Measurements from ENCODE around the gene PSME2.

The PSME2 gene

DNA sequence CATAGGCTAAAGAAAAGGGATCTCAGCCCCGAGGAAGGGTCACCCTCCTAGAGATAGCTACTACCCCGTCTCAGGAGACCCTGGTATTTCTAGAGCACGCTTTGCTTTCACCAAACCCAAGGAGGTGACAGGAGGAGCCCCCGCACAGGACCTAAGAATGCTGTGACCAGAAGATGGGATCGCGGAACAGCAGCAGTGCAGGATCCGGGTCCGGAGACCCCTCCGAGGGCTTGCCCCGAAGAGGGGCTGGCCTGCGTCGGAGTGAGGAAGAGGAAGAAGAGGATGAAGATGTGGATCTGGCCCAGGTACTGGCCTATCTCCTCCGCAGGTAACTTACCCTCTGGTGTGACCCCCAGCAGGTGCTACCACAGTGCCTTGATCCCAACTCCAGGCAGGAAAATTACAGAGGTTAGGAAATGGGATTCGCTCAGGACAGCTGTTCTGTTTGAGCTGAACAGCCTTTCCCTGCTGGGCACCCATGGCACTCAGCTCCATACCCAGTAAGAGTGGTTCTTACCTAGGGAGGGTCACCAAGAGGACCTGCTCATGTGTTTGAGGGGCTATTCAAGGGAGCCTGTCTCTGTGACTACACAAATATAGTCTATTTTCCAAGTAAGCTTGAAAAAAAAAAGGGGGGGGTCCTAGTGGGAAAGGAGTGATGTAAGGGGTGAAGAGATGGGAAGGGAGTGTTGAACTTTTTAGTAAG lies 30.8 kb downstream of the PSME2 start:
- H3K4me3 ChIP-seq (ENCODE audit: control insufficient read depth, low read depth, low read length), result peak overlapping the region; percentile 79
- TF ChIP-seq, protein P1, sequence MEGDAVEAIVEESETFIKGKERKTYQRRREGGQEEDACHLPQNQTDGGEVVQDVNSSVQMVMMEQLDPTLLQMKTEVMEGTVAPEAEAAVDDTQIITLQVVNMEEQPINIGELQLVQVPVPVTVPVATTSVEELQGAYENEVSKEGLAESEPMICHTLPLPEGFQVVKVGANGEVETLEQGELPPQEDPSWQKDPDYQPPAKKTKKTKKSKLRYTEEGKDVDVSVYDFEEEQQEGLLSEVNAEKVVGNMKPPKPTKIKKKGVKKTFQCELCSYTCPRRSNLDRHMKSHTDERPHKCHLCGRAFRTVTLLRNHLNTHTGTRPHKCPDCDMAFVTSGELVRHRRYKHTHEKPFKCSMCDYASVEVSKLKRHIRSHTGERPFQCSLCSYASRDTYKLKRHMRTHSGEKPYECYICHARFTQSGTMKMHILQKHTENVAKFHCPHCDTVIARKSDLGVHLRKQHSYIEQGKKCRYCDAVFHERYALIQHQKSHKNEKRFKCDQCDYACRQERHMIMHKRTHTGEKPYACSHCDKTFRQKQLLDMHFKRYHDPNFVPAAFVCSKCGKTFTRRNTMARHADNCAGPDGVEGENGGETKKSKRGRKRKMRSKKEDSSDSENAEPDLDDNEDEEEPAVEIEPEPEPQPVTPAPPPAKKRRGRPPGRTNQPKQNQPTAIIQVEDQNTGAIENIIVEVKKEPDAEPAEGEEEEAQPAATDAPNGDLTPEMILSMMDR (IDR thresholded peaks at IDR 0.05; ENCODE audit: control insufficient read depth, insufficient read depth, low read depth, low read length, missing control alignments), result no peak

DNA sequence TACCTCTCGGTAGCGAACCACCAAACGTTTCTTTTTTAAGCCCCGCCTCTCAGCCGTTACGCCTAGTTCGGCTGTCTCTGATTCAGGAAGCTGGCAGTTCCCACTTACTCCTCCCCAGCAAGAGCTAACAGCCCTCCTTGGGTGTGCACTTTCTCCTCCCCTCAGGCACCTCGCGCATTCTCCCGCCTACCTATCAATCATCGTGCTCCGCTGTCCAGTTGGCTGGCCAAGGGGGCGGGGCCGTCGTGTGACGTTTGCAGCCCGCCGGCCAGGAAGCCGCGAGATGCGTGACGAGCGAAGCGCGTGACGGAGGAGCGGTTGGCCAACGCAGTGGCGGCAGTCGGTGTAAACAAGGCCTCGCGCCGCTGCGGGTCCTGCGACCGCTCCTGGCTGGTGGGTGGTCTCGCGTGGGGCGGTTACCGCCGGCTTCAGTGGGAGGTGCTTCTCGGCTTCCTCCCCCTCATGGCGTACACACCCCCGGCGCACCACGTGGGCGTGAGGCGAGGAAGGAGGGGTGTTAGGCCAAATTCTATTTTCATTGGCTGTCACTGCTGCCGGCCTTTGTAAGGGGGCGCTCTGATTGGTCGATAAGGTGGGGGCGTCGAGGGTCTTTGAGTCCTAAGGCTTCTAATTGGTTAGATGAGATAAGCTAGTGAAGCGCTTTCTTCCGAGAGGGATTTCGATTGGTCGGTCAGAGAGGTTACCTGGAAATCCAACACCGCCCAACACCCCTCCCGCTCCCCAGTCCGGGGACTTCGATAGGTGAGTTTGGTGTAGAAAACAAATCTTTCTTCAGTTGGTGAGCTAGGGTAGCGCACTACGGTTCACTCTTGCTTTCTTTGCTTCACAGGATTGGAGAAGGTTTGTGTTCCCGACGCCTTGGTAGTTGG lies 31.6 kb downstream of the PSME2 start, which contains the start of the genes DCAF11 and NRL:
Gene DCAF11 (plus strand): TSS at position 246 of the 890 bp plus-strand sequence. CDS start 818 bp downstream, outside the sequence.
Gene NRL (minus strand): TSS at position 418 of the 890 bp plus-strand sequence. CDS start 32,101 bp downstream, outside the sequence.
- peak; percentile 99 for DNase-seq (ENCODE audit: low read depth)
- H3K4me3 ChIP-seq (ENCODE audit: control insufficient read depth, low read depth, low read length), result peak within 1 kb of the TSS; percentile 79
- TF ChIP-seq, protein P1 (IDR thresholded peaks at IDR 0.05; ENCODE audit: control insufficient read depth, insufficient read depth, low read depth, low read length, missing control alignments), result no peak

More for the DNA sequence above, 30.8 kb downstream of the PSME2 start:
- no peak for DNase-seq (ENCODE audit: low read depth)

DNA sequence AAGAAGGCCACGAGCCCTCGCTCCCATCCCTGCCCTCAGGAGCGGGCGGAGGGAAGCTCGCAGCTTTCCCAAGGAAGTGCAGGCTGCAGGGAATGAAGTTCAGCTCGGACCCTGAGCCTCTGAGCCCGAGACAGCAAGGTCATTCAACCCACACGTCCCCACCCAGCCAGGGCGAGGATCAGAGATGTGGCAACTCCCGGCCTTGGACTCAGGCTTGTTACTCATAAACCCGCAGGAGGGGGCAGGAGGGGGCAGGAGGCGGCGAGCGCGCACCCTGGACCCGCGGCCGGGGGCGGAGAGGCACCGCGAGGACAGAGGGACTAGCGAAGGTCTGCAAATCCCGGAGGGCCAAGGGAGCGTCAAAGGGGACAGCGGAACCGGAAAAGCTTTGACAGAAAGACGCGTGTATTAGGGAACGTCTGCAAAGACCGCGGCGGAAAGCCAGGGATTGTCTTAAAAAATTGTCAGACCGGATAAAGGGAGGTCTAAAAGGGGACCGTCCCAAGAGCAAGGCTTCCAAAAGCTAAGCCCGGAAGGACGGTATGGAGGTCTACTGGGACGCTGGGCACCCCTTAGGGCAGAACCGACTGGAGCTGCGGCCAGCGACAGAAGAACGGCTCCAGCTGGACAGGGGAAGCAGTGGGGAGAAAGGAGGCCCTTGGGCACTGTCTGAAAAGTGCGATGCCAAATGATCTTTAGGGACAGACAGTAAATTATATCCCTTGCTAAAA lies 32.4 kb downstream of the PSME2 start:
- H3K4me3 ChIP-seq (ENCODE audit: control insufficient read depth, low read depth, low read length), result peak overlapping the region; percentile 71
- TF ChIP-seq, protein P1 (IDR thresholded peaks at IDR 0.05; ENCODE audit: control insufficient read depth, insufficient read depth, low read depth, low read length, missing control alignments), result no peak
- peak; percentile 58 for DNase-seq (ENCODE audit: low read depth)

DNA sequence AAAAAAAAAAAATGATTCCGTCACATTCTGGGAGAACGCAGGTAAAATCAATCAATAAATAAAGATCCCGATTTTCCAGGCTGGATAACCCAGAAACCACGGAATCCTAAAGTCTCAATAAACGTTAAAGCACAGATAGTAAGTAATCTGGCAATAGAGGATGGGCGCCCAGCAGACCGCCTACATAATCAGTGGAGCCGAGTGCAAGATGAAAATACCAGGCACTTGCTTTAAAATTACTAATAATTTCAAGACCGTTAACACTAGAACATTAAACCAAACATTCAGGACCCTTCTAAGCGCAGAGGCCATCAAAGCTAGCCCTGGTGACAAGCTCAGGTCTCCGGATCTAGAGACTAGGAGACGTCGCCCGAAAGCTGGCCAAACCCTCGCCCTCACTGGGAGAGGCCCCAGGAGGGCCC lies 33.0 kb downstream of the PSME2 start:
- TF ChIP-seq, protein P1 (IDR thresholded peaks at IDR 0.05; ENCODE audit: control insufficient read depth, insufficient read depth, low read depth, low read length, missing control alignments), result no peak
- DNase-seq (ENCODE audit: low read depth), result no peak
- peak overlapping the region; percentile 71 for H3K4me3 ChIP-seq (ENCODE audit: control insufficient read depth, low read depth, low read length)

DNA sequence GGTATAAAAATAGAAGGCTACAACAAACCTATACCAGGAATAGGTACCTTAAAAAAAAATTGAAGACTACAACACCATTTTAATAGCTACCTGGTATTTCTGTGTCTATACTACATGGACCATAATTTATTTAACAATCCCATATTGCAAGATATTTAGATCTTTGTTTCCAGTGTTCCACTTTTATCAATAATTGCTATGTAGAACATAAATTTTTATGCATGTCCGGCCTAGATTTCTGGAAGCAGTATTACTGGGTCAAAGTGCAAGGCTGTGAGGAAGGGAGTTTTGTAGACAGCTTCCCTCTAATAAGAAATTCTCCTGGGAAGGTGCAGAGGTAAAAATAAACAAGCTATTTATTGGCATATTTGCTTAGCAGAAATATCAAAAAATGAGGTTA lies 35.9 kb downstream of the PSME2 start:
- no peak for DNase-seq (ENCODE audit: low read depth)
- no peak overlapping the region for H3K4me3 ChIP-seq (ENCODE audit: control insufficient read depth, low read depth, low read length)
- TF ChIP-seq, protein P1 (IDR thresholded peaks at IDR 0.05; ENCODE audit: control insufficient read depth, insufficient read depth, low read depth, low read length, missing control alignments), result no peak

DNA sequence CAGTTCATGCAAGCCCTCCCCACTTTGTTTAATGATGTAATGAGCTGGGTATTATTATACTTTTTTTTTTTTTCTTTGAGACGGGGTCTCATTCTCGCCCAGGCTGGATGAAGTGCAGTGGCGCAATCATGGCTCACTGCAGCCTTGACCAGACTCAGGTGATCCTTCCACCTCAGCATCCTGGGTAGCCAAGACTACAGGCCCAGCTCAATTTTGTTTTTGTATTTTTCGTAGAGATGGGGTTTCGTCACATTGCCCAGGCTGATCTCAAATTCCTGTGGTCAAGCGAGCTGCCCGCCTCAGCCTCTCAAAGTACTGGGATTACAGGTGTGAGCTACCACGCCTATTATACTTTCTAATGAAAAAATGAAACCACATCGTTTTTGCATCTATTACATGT lies 36.4 kb downstream of the PSME2 start:
- no peak overlapping the region for H3K4me3 ChIP-seq (ENCODE audit: control insufficient read depth, low read depth, low read length)
- DNase-seq (ENCODE audit: low read depth), result no peak
- TF ChIP-seq, protein P1 (IDR thresholded peaks at IDR 0.05; ENCODE audit: control insufficient read depth, insufficient read depth, low read depth, low read length, missing control alignments), result no peak

Measured in AG09309 (cell line).